ENCODE measurements around the gene SDC1. TPM values are rescaled to one million over a fixed set of nuclear protein-coding genes. Genes with fewer than 3 reads are reported as not detected.
A peak's percentile ranks its signal among the peaks of the same experiment; 100 is the strongest.

SDC1 gene
- total and polyA plus RNA-seq, 2 experiments from 2014 or later: 92.3 to 107 TPM

DNA sequence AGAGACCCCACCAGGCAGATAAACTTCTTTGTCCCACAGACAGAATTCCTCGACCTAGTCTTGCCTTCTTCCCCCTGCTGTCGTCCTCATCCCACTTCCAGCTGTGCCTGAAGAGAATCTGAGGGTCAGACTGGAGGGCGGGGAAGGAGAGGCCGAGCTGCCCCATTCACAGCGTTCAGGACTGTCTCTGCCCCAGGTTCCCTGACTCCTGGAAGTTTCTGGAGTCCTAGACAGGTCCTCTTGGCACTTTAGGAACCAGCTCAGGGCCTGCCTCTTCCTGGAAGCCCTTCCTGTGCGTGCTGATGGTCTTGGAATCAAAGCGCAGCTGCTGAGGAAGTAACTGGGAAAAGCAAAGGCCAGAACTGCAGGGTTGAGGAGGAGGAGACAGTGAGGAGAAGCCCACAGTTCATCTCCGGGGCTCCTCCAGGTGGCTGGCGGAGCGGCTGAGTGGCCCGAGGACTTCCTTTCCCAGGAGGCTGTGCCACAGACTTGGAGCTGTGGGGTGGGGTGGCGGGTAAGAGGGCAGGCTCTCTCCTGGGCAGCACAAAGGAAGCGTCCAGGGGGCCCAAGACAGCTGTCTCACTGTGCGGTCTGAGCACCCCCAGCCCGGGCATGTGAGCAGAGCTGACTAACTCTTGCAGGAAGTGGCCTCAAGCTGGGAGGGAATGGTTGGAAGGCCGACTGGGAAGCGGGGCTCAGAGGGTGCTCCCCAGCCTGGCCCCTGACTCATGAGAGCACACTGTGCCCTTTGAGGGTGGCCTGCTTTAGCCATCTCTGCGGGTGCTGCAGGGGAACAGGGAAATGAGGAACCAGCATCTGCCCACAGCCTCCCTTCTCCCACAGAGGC lies 39.5 kb downstream of the SDC1 start:
- no peaks in the 10 kb centered on the region for H3K36me3 ChIP-seq (replicated peaks; ENCODE audit: insufficient read depth, low read depth)
- H3K4me2 ChIP-seq: no peak overlapping the region
- no peak overlapping the region for H3K4me3 ChIP-seq
- 84% methylated on average over 18 of the region's 18 CpGs for WGBS (ENCODE audit: low lambda C conversion rate, missing lambda C conversion rate)
- peaks cover 45% of the 10 kb centered on the region for H3K4me1 ChIP-seq (ENCODE audit: insufficient read depth)
- H3K9me3 ChIP-seq (ENCODE audit: low read depth): no peaks in the 10 kb centered on the region
- H3K27ac ChIP-seq: peak overlapping the region; percentile 86
- no peaks in the 10 kb centered on the region for H3K79me2 ChIP-seq
- H3K27me3 ChIP-seq: no peaks in the 10 kb centered on the region
- H2AFZ ChIP-seq: no peak overlapping the region
- H4K20me1 ChIP-seq (ENCODE audit: insufficient read depth, poor library complexity, severe bottlenecking): no peaks in the 10 kb centered on the region
- no peak for DNase-seq (ENCODE audit: low spot score)
- TF ChIP-seq EZH2phosphoT487 (IDR thresholded peaks at IDR 0.05; ENCODE audit: low read depth, severe bottlenecking, unreplicated experiment) (no peak), EZH2 (IDR thresholded peaks at IDR 0.05; ENCODE audit: borderline replicate concordance) (no peak)
- TF ChIP-seq, protein P1, sequence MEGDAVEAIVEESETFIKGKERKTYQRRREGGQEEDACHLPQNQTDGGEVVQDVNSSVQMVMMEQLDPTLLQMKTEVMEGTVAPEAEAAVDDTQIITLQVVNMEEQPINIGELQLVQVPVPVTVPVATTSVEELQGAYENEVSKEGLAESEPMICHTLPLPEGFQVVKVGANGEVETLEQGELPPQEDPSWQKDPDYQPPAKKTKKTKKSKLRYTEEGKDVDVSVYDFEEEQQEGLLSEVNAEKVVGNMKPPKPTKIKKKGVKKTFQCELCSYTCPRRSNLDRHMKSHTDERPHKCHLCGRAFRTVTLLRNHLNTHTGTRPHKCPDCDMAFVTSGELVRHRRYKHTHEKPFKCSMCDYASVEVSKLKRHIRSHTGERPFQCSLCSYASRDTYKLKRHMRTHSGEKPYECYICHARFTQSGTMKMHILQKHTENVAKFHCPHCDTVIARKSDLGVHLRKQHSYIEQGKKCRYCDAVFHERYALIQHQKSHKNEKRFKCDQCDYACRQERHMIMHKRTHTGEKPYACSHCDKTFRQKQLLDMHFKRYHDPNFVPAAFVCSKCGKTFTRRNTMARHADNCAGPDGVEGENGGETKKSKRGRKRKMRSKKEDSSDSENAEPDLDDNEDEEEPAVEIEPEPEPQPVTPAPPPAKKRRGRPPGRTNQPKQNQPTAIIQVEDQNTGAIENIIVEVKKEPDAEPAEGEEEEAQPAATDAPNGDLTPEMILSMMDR (IDR thresholded peaks at IDR 0.05; ENCODE audit: poor library complexity): no peak
- no peaks in the 10 kb centered on the region for H3K9me2 ChIP-seq (replicated peaks; ENCODE audit: insufficient read depth)

DNA sequence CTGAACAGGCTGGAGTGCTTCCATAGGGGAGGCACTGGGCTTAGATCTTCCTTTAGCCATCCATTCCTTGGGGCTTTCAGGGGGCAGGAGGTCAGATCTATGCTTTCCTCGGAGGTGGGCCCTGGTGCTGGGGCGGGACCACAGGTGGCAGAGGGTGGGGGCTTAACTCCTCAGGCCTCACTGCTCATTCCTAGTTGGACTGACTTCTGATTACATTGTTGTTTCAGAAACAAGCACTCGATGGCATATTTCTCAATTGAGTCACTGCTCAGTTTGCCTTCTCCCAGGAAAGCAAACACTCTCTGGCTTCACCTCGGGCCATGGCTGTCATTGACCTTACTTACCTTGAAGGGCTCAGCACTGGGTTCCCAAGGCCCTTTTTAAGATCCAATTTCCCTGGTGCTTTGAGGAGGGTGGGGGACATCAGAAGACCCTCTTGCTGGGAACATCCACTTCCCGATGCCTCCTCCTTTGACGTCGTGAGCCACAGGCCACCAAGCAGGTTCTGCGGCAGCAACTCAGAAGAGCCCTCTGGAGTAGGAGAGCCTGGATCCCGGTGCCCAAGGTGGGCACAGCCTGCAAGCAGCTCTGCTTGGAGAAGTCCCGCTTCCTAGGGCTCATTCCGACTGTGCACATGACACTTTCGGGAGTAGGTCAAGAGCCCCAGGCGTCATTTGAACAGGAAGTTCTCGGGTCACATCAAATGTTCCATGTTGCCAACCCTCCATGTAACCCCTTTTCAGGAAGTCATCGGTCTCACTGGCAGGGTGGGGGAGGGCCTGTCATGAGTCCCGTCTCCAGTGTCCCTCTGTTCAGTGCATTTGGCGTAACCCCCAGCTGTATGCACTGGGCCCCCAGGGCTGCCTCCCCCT lies 40.6 kb downstream of the SDC1 start:
- Histone ChIP-seq H3K79me2 (no peaks in the 10 kb centered on the region), H3K9me3 (ENCODE audit: low read depth) (no peaks in the 10 kb centered on the region), H3K4me1 (ENCODE audit: insufficient read depth) (peaks cover 44% of the 10 kb centered on the region), H3K27ac (peak overlapping the region; percentile 86), H3K4me3 (no peak overlapping the region), H2AFZ (no peak overlapping the region), H3K27me3 (no peaks in the 10 kb centered on the region), H3K9me2 (replicated peaks; ENCODE audit: insufficient read depth) (no peaks in the 10 kb centered on the region), H3K36me3 (replicated peaks; ENCODE audit: insufficient read depth, low read depth) (no peaks in the 10 kb centered on the region), H4K20me1 (ENCODE audit: insufficient read depth, poor library complexity, severe bottlenecking) (no peaks in the 10 kb centered on the region), H3K4me2 (no peak overlapping the region)
- 64% methylated on average over 17 of the region's 17 CpGs for WGBS (ENCODE audit: low lambda C conversion rate, missing lambda C conversion rate)
- peak; percentile 73 for DNase-seq (ENCODE audit: low spot score)
- TF ChIP-seq EZH2 (IDR thresholded peaks at IDR 0.05; ENCODE audit: borderline replicate concordance) (no peak), EZH2phosphoT487 (IDR thresholded peaks at IDR 0.05; ENCODE audit: low read depth, severe bottlenecking, unreplicated experiment) (no peak)
- TF ChIP-seq, protein P1 (IDR thresholded peaks at IDR 0.05; ENCODE audit: poor library complexity): no peak

DNA sequence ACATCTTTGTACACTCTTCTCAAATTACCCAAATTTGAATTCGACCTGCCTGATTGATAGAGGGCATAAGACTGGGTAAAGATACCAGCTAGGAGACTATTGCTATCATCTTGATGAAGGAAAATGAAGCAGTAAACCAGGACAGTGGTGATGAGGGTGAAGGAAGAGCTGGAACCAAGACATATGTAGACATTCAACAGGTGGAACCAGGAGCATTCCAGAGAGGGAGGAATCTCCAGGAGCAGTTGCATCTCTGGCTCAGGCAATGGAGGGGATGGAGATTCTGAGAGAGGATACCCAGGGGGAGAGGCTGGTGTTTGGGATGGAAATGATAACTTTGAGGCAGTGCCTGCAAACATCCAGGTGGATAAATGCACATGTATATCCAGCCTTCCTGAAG lies 41.6 kb downstream of the SDC1 start:
- no peaks in the 10 kb centered on the region for H3K9me3 ChIP-seq (ENCODE audit: low read depth)
- H3K4me2 ChIP-seq: no peak overlapping the region
- H3K79me2 ChIP-seq: no peaks in the 10 kb centered on the region
- TF ChIP-seq EZH2phosphoT487 (IDR thresholded peaks at IDR 0.05; ENCODE audit: low read depth, severe bottlenecking, unreplicated experiment) (no peak), EZH2 (IDR thresholded peaks at IDR 0.05; ENCODE audit: borderline replicate concordance) (no peak)
- TF ChIP-seq, protein P1 (IDR thresholded peaks at IDR 0.05; ENCODE audit: poor library complexity): no peak
- peak overlapping the region; percentile 69 for H3K27ac ChIP-seq
- 94% methylated on average over 1 of the region's 1 CpG for WGBS (ENCODE audit: low lambda C conversion rate, missing lambda C conversion rate)
- H2AFZ ChIP-seq: no peak overlapping the region
- no peaks in the 10 kb centered on the region for H3K9me2 ChIP-seq (replicated peaks; ENCODE audit: insufficient read depth)
- H3K4me1 ChIP-seq (ENCODE audit: insufficient read depth): peaks cover 35% of the 10 kb centered on the region
- no peaks in the 10 kb centered on the region for H3K27me3 ChIP-seq
- H4K20me1 ChIP-seq (ENCODE audit: insufficient read depth, poor library complexity, severe bottlenecking): no peaks in the 10 kb centered on the region
- DNase-seq (ENCODE audit: low spot score): no peak
- H3K4me3 ChIP-seq: no peak overlapping the region
- no peaks in the 10 kb centered on the region for H3K36me3 ChIP-seq (replicated peaks; ENCODE audit: insufficient read depth, low read depth)
